Gastrocnemius medialis (tissue), 4 donors: ENCODE measurements around the gene WSCD2. TPM values are rescaled to one million over a fixed set of nuclear protein-coding genes. Genes with fewer than 3 reads are reported as not detected.

Source experiments
- ATAC-seq, 2 donors: fragments of 150-250 bp; one replicate each; pipeline ENCODE4 v1.9.1; 2016
- DNase-seq, 2 donors: peaks; one replicate each; pipeline ENCODE4 v3.0.0-alpha.2; 2019
- H3K27ac ChIP-seq, 4 donors: fragments of 200-600 bp; sonication (generic); 1 replicate in 1 of 4; 2 replicates in 3 of 4; pipeline ENCODE4 v1.5.1; 2016 to 2018; ENCODE audit warnings: mild to moderate bottlenecking in 2 of 4, moderate library complexity in 1 of 4
- H3K27me3 ChIP-seq, 3 donors: fragments of 200-600 bp; sonication (generic) in 2 of 3; 1 replicate in 1 of 3; 2 replicates in 2 of 3; pipeline versions ENCODE4 v1.5.1 to v1.6.0; 2016 to 2019; ENCODE audit warnings: mild to moderate bottlenecking in 1 of 3, moderate library complexity in 1 of 3
- H3K36me3 ChIP-seq, 2 donors: fragments of 200-600 bp; sonication (generic) in 1 of 2; one replicate each; pipeline ENCODE4 v1.5.1; 2017 to 2018
- H3K4me1 ChIP-seq, 2 donors: fragments of 200-600 bp; sonication (generic) in 1 of 2; one replicate each; pipeline ENCODE4 v1.5.1; 2016 to 2017; ENCODE audit warnings: mild to moderate bottlenecking in 2 of 2
- H3K4me3 ChIP-seq, 4 donors: fragments of 200-600 bp; sonication (generic) in 3 of 4; 1 replicate in 1 of 4; 2 replicates in 3 of 4; pipeline ENCODE4 v1.5.1; 2016 to 2019; ENCODE audit warnings: mild to moderate bottlenecking in 2 of 4
- H3K9me3 ChIP-seq, 3 donors: fragments of 200-600 bp; sonication (generic) in 2 of 3; 1 replicate in 1 of 3; 2 replicates in 2 of 3; pipeline ENCODE4 v1.5.1; 2016 to 2019
- CTCF ChIP-seq, 5 experiments: fragments of 450-650 bp in 3 of 5; fragments of 200-600 bp in 2 of 5; sonication (generic) in 2 of 5; IDR thresholded peaks in 4 of 5; conservative IDR thresholded peaks in 1 of 5; 1 replicate in 4 of 5; 2 replicates in 1 of 5; pipeline ENCODE4 v1.5.1; 2016 to 2019; ENCODE audit warnings: antibody characterized with exemption in 5 of 5, mild to moderate bottlenecking in 3 of 5, moderate library complexity in 3 of 5
- POLR2A ChIP-seq, 2 donors: fragments of 450-650 bp; IDR thresholded peaks; one replicate each; pipeline ENCODE4 v1.6.1; 2017; ENCODE audit warnings: antibody characterized with exemption in 2 of 2, mild to moderate bottlenecking in 2 of 2, moderate library complexity in 2 of 2
- in situ Hi-C, 4 donors: fragments of 200-750 bp; cut with MboI; loops; one replicate each; pipeline versions ENCODE4 v1.15.0 to v1.8.0; 2017; ENCODE audit warnings: low sequenced_read_pairs in 4 of 4
- intact Hi-C: fragments of 100-400 bp; cut with DNase I; formaldehyde crosslinking; loops from one replicate; pipeline ENCODE4 v1.15.1; 2023; ENCODE audit warnings: low total_unique reads
- total RNA-seq, 4 donors: library from RNA; depleted of rRNA; stranded (reverse); fragments of >200 nt; gene quantifications; one replicate each; pipeline versions ENCODE4 v1.1.0 to v1.2.3, GENCODE V29; 2016

WSCD2 gene
- total RNA-seq, 4 donors from 2014 or later = 0.10 TPM; not detected in 3

DNA sequence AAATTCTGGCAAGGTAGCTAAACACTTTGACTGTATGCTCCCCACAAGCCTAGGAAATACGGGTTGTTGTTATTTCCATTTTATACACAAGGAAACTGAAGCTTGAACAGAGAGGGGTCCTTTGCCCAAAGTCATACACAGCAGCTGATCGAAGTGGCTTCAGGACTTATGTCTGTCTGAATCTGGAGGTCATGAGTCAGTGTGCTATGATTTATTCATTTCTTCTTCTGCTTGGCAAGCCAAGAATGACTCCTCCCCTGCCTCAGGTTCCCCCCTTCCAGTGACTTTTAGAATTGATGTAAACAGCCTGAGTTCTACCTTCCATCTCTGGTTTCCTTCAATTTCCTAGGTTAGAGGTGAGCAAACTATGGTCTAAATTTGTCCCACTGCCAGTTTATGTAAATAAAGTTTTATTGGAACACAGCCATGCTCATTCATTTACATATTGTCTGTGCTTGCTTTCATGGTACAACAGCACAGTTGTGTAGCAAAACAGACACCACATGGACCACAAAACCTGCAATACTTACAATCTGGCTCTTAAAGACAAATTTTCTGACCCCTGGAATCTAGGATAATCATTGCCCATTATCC, 34.9 kb upstream of the WSCD2 start:
- intact Hi-C loops (no loop called here), in situ Hi-C loops (no loop called here)
- Histone ChIP-seq H3K4me3 (no peak overlapping the region), H3K4me1 (no peaks in the 10 kb centered on the region), H3K27ac (no peak overlapping the region), H3K27me3 (peaks cover 0 to 4% (median 0%) of the 10 kb centered on the region in 3 donors), H3K36me3 (no peaks in the 10 kb centered on the region), H3K9me3 (no peaks in the 10 kb centered on the region)
- no peak for ATAC-seq
- no peak for DNase-seq
- no peak for TF ChIP-seq POLR2A (IDR thresholded peaks at IDR 0.05)
- TF ChIP-seq CTCF (IDR thresholded peaks at IDR 0.05 in 4 of 5, conservative IDR thresholded peaks at IDR 0.05 in 1 of 5) = no peak

- Histone ChIP-seq H3K9me3 (no peaks in the 10 kb centered on the region), H3K36me3 (no peaks in the 10 kb centered on the region), H3K4me3 (no peak overlapping the region), H3K27me3 (peaks cover 0 to 4% (median 0%) of the 10 kb centered on the region in 3 donors), H3K4me1 (no peaks in the 10 kb centered on the region), H3K27ac (no peak overlapping the region)
- ATAC-seq = peak; percentile 63 to 78
- no peak for TF ChIP-seq POLR2A (IDR thresholded peaks at IDR 0.05)
- no peak for TF ChIP-seq CTCF (IDR thresholded peaks at IDR 0.05 in 4 of 5, conservative IDR thresholded peaks at IDR 0.05 in 1 of 5)
- peak; percentile 10 to 51 for DNase-seq
- in situ Hi-C loops (no loop called here), intact Hi-C loops (no loop called here)
These were observed 31.8 kb upstream of the WSCD2 start for GRCh38 chr12:108097160-108097911.

GRCh38 chr12:108098374-108098773, 30.7 kb upstream of the WSCD2 start:
- Histone ChIP-seq H3K4me3 (no peak overlapping the region), H3K4me1 (no peaks in the 10 kb centered on the region), H3K9me3 (no peaks in the 10 kb centered on the region), H3K27ac (no peak overlapping the region), H3K27me3 (no peaks in the 10 kb centered on the region), H3K36me3 (no peaks in the 10 kb centered on the region)
- in situ Hi-C loops (no loop called here), intact Hi-C loops (no loop called here)
- ATAC-seq (no peak), DNase-seq (no peak)
- TF ChIP-seq POLR2A (IDR thresholded peaks at IDR 0.05) (no peak), CTCF (IDR thresholded peaks at IDR 0.05 in 4 of 5, conservative IDR thresholded peaks at IDR 0.05 in 1 of 5) (no peak)

DNA sequence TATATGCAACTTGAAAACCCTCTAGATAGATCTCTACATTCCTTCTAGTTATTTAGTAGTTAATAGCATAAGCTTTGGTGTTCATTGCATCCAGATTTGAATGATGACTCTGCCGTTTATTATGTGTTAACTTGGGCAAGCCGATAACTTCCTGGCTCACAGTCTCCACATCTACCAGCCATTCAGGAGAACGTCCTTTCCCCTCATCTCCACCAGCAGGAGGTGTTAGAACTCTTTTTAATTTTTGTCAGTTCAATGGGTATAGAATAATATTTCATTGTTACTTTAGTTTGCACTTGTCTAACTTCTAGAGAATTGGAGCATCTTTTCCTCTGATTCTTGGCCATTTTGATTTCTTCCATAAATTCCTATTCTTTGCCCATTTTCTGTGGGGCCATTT, 30.0 kb upstream of the WSCD2 start:
- Histone ChIP-seq H3K27ac (no peak overlapping the region), H3K4me1 (no peaks in the 10 kb centered on the region), H3K36me3 (no peaks in the 10 kb centered on the region), H3K4me3 (no peak overlapping the region), H3K27me3 (no peaks in the 10 kb centered on the region), H3K9me3 (no peaks in the 10 kb centered on the region)
- ATAC-seq (no peak), DNase-seq (no peak)
- TF ChIP-seq POLR2A (IDR thresholded peaks at IDR 0.05) (no peak), CTCF (IDR thresholded peaks at IDR 0.05 in 4 of 5, conservative IDR thresholded peaks at IDR 0.05 in 1 of 5) (peak in 1 of 5 experiments; percentile 12)
- intact Hi-C loops (no loop called here), in situ Hi-C loops (no loop called here)
